ENCODE data around the gene HCRTR1.

HCRTR1 gene

GRCh38 chr1:31670593-31670964 is 53.1 kb downstream of the HCRTR1 start:
- no peak for TF ChIP-seq ZBTB7A (IDR thresholded peaks at IDR 0.05; ENCODE audit: low read depth)
- no peak for TF ChIP-seq YY1 (IDR thresholded peaks at IDR 0.05; ENCODE audit: low read depth)
- no peak for TF ChIP-seq CREB1 (IDR thresholded peaks at IDR 0.05; ENCODE audit: low read depth)
- no peak for TF ChIP-seq TEAD4 (IDR thresholded peaks at IDR 0.05)

- no peak for TF ChIP-seq CEBPB (IDR thresholded peaks at IDR 0.05)
- TF ChIP-seq ZBTB7A (IDR thresholded peaks at IDR 0.05; ENCODE audit: low read depth), result no peak
- no peak for TF ChIP-seq USF1 (IDR thresholded peaks at IDR 0.05)
- TF ChIP-seq YY1 (IDR thresholded peaks at IDR 0.05; ENCODE audit: low read depth), result no peak
- no peak for TF ChIP-seq FOXM1 (IDR thresholded peaks at IDR 0.05; ENCODE audit: borderline replicate concordance, low read depth)
- TF ChIP-seq CREB1 (IDR thresholded peaks at IDR 0.05; ENCODE audit: low read depth), result no peak
- no peak for TF ChIP-seq MAX (IDR thresholded peaks at IDR 0.05)
- no peak for TF ChIP-seq TAF1 (IDR thresholded peaks at IDR 0.05; ENCODE audit: low read depth)
- no peak for TF ChIP-seq TCF12 (IDR thresholded peaks at IDR 0.05; ENCODE audit: low read depth)
- no peak for TF ChIP-seq EP300 (IDR thresholded peaks at IDR 0.05; ENCODE audit: borderline replicate concordance)
- TF ChIP-seq REST (IDR thresholded peaks at IDR 0.05; ENCODE audit: low read depth), result no peak
- no peak for TF ChIP-seq EGR1 (IDR thresholded peaks at IDR 0.05)
- TF ChIP-seq RAD21 (IDR thresholded peaks at IDR 0.05; ENCODE audit: low read depth), result no peak
- TF ChIP-seq TEAD4 (IDR thresholded peaks at IDR 0.05), result no peak
- no peak for TF ChIP-seq NFIC (IDR thresholded peaks at IDR 0.05)
Observed at GRCh38 chr1:31671147-31671546, 53.7 kb downstream of the HCRTR1 start.

- no peak for TF ChIP-seq TCF12 (IDR thresholded peaks at IDR 0.05; ENCODE audit: low read depth)
- TF ChIP-seq TEAD4 (IDR thresholded peaks at IDR 0.05), result no peak
- no peak for TF ChIP-seq CEBPB (IDR thresholded peaks at IDR 0.05)
- no peak for TF ChIP-seq CREB1 (IDR thresholded peaks at IDR 0.05; ENCODE audit: low read depth)
- TF ChIP-seq ZBTB7A (IDR thresholded peaks at IDR 0.05; ENCODE audit: low read depth), result no peak
- no peak for TF ChIP-seq TAF1 (IDR thresholded peaks at IDR 0.05; ENCODE audit: low read depth)
Observed at GRCh38 chr1:31671561-31672201, 54.2 kb downstream of the HCRTR1 start.

GRCh38 chr1:31672986-31673385 is 55.5 kb downstream of the HCRTR1 start:
- no peak for TF ChIP-seq FOXM1 (IDR thresholded peaks at IDR 0.05; ENCODE audit: borderline replicate concordance, low read depth)
- no peak for TF ChIP-seq RAD21 (IDR thresholded peaks at IDR 0.05; ENCODE audit: low read depth)
- no peak for TF ChIP-seq TEAD4 (IDR thresholded peaks at IDR 0.05)
- no peak for TF ChIP-seq TAF1 (IDR thresholded peaks at IDR 0.05; ENCODE audit: low read depth)
- no peak for TF ChIP-seq USF1 (IDR thresholded peaks at IDR 0.05)
- TF ChIP-seq CREB1 (IDR thresholded peaks at IDR 0.05; ENCODE audit: low read depth), result no peak
- no peak for TF ChIP-seq ZBTB7A (IDR thresholded peaks at IDR 0.05; ENCODE audit: low read depth)

- no peak for TF ChIP-seq REST (IDR thresholded peaks at IDR 0.05; ENCODE audit: low read depth)
- no peak for TF ChIP-seq TEAD4 (IDR thresholded peaks at IDR 0.05)
- TF ChIP-seq TAF1 (IDR thresholded peaks at IDR 0.05; ENCODE audit: low read depth), result no peak
- no peak for TF ChIP-seq ZBTB7A (IDR thresholded peaks at IDR 0.05; ENCODE audit: low read depth)
- no peak for TF ChIP-seq MAX (IDR thresholded peaks at IDR 0.05)
- TF ChIP-seq EGR1 (IDR thresholded peaks at IDR 0.05), result no peak
- TF ChIP-seq USF1 (IDR thresholded peaks at IDR 0.05), result no peak
- no peak for TF ChIP-seq YY1 (IDR thresholded peaks at IDR 0.05; ENCODE audit: low read depth)
- no peak for TF ChIP-seq CREB1 (IDR thresholded peaks at IDR 0.05; ENCODE audit: low read depth)
- no peak for TF ChIP-seq TCF12 (IDR thresholded peaks at IDR 0.05; ENCODE audit: low read depth)
Observed at GRCh38 chr1:31673433-31673832, 55.9 kb downstream of the HCRTR1 start.

GRCh38 chr1:31674626-31675025 is 57.1 kb downstream of the HCRTR1 start:
- no peak for TF ChIP-seq NFIC (IDR thresholded peaks at IDR 0.05)
- no peak for TF ChIP-seq ZBTB7A (IDR thresholded peaks at IDR 0.05; ENCODE audit: low read depth)
- TF ChIP-seq EGR1 (IDR thresholded peaks at IDR 0.05), result no peak
- no peak for TF ChIP-seq FOXM1 (IDR thresholded peaks at IDR 0.05; ENCODE audit: borderline replicate concordance, low read depth)
- TF ChIP-seq REST (IDR thresholded peaks at IDR 0.05; ENCODE audit: low read depth), result no peak
